B cell (primary cell): ENCODE data around the gene SAMD10.

Experiments used
- EZH2 ChIP-seq: IDR thresholded peaks from 2 replicates; pipeline ENCODE4 v1.6.1; 2012; ENCODE audit warnings: borderline replicate concordance, low read depth, mild to moderate bottlenecking, moderate library complexity, low read length; ENCODE audit not compliant: insufficient read depth, poor library complexity, severe bottlenecking
- TF ChIP-seq, protein P1 (sequence below): fragments of 200-600 bp; IDR thresholded peaks from one replicate; pipeline ENCODE4 v1.8.0; 2022; ENCODE audit warnings: antibody characterized with exemption, mild to moderate bottlenecking

DNA sequence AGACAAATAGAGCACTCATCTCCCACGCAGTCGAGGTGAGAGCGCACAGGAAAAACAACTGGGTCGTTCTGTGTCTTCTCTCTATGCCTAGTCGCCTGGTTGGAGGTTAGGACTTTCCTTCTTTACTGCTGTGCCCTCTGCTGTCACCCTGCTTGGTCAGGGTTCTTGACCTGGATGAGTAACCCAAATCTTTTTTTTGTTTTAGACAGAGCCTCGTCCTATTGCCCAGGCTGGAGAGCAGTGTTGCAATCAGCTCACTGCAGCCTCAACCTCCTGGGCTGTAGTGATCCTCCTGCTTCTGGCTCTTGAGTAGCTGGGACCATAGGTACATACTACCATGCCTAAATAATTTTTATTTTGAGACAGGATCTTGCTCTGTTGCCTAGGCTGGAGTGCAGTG, 26.0 kb upstream of the SAMD10 start:
- TF ChIP-seq, protein P1, sequence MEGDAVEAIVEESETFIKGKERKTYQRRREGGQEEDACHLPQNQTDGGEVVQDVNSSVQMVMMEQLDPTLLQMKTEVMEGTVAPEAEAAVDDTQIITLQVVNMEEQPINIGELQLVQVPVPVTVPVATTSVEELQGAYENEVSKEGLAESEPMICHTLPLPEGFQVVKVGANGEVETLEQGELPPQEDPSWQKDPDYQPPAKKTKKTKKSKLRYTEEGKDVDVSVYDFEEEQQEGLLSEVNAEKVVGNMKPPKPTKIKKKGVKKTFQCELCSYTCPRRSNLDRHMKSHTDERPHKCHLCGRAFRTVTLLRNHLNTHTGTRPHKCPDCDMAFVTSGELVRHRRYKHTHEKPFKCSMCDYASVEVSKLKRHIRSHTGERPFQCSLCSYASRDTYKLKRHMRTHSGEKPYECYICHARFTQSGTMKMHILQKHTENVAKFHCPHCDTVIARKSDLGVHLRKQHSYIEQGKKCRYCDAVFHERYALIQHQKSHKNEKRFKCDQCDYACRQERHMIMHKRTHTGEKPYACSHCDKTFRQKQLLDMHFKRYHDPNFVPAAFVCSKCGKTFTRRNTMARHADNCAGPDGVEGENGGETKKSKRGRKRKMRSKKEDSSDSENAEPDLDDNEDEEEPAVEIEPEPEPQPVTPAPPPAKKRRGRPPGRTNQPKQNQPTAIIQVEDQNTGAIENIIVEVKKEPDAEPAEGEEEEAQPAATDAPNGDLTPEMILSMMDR = no peak
- no peak for TF ChIP-seq EZH2
